ENCODE measurements around the gene ATP8B4.

Gene ATP8B4

DNA sequence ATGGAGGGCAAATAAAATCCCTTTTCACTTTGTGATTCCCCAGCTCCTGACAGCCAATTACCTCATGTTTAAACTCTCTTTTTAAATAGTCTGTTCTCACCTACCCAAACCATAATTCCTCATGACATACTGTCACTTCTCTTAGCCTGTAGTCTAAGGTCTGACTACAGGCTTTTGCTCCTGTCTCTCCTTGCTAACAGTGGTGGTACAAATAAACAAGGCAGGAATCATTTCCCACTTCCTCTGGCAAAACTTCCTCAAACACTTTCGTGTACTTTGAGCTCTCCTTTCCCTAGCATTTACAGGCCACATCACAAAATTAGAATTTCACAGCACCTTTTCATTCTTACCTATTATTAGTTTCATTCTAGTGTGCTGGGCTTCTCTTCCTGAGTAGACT, 51.8 kb downstream of the ATP8B4 start:
- H3K36me3 ChIP-seq (ENCODE audit: insufficient read depth, low read length) = no peaks in the 10 kb centered on the region
- no peak overlapping the region for H3K4me2 ChIP-seq (ENCODE audit: low read depth, low read length, poor library complexity, severe bottlenecking)
- H3K9ac ChIP-seq (ENCODE audit: low read depth, low read length, poor library complexity, severe bottlenecking) = no peak overlapping the region
- H3K79me2 ChIP-seq (ENCODE audit: insufficient read depth, low read length) = no peaks in the 10 kb centered on the region
- no peaks in the 10 kb centered on the region for H3K9me3 ChIP-seq (ENCODE audit: insufficient read depth, low read depth, low read length)
- 0 out of 2 replicates have a peak overlapping the region, but pooled peaks have one; percentile 3 for H2AFZ ChIP-seq (ENCODE audit: low read length)
- H4K20me1 ChIP-seq (ENCODE audit: insufficient read depth, low read length, poor library complexity, severe bottlenecking) = no peaks in the 10 kb centered on the region
- no peaks in the 10 kb centered on the region for H3K27me3 ChIP-seq (ENCODE audit: insufficient read depth, low read length, poor library complexity, severe bottlenecking)
- TF ChIP-seq, protein P1, sequence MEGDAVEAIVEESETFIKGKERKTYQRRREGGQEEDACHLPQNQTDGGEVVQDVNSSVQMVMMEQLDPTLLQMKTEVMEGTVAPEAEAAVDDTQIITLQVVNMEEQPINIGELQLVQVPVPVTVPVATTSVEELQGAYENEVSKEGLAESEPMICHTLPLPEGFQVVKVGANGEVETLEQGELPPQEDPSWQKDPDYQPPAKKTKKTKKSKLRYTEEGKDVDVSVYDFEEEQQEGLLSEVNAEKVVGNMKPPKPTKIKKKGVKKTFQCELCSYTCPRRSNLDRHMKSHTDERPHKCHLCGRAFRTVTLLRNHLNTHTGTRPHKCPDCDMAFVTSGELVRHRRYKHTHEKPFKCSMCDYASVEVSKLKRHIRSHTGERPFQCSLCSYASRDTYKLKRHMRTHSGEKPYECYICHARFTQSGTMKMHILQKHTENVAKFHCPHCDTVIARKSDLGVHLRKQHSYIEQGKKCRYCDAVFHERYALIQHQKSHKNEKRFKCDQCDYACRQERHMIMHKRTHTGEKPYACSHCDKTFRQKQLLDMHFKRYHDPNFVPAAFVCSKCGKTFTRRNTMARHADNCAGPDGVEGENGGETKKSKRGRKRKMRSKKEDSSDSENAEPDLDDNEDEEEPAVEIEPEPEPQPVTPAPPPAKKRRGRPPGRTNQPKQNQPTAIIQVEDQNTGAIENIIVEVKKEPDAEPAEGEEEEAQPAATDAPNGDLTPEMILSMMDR (conservative IDR thresholded peaks at IDR 0.05; ENCODE audit: low read length) = no peak
- H3K9me2 ChIP-seq (replicated peaks; ENCODE audit: low read depth, low read length) = no peaks in the 10 kb centered on the region
- no peak overlapping the region for H3K4me3 ChIP-seq (ENCODE audit: low read length, poor library complexity, severe bottlenecking)
- no peaks in the 10 kb centered on the region for H3F3A ChIP-seq (ENCODE audit: low read depth)
- H3K4me1 ChIP-seq (ENCODE audit: insufficient read depth, low read length, poor library complexity, severe bottlenecking) = no peaks in the 10 kb centered on the region

DNA sequence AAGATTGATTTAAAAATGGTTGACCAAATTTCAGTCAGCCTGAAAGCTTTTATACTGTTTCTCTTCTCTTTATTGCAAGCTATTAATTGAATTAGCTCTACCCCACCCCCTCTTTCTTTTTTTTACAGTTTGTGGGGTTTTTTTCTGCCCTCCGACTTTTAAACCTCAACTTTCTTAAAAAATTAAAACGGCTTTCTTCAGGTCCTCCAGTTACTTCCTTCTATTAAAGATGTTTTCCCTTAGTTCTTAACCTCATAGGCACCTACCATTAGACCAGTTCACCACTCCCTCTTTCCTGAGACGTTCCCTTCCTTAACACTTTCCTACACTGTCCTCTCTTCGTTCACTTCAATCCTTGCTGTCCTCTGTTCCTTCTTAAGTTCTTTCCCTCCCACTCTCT, 52.4 kb downstream of the ATP8B4 start:
- Histone ChIP-seq H3K4me3 (ENCODE audit: low read length, poor library complexity, severe bottlenecking) (no peak overlapping the region), H2AFZ (ENCODE audit: low read length) (no peak overlapping the region), H3K27me3 (ENCODE audit: insufficient read depth, low read length, poor library complexity, severe bottlenecking) (no peaks in the 10 kb centered on the region), H3K36me3 (ENCODE audit: insufficient read depth, low read length) (no peaks in the 10 kb centered on the region), H3K79me2 (ENCODE audit: insufficient read depth, low read length) (no peaks in the 10 kb centered on the region), H4K20me1 (ENCODE audit: insufficient read depth, low read length, poor library complexity, severe bottlenecking) (no peaks in the 10 kb centered on the region), H3F3A (ENCODE audit: low read depth) (no peaks in the 10 kb centered on the region), H3K9ac (ENCODE audit: low read depth, low read length, poor library complexity, severe bottlenecking) (no peak overlapping the region), H3K9me2 (replicated peaks; ENCODE audit: low read depth, low read length) (no peaks in the 10 kb centered on the region), H3K4me2 (ENCODE audit: low read depth, low read length, poor library complexity, severe bottlenecking) (no peak overlapping the region), H3K4me1 (ENCODE audit: insufficient read depth, low read length, poor library complexity, severe bottlenecking) (no peaks in the 10 kb centered on the region), H3K9me3 (ENCODE audit: insufficient read depth, low read depth, low read length) (no peaks in the 10 kb centered on the region)
- TF ChIP-seq EZH2phosphoT487 (IDR thresholded peaks at IDR 0.05; ENCODE audit: borderline replicate concordance) = no peak
- TF ChIP-seq, protein P1 (conservative IDR thresholded peaks at IDR 0.05; ENCODE audit: low read length) = no peak

DNA sequence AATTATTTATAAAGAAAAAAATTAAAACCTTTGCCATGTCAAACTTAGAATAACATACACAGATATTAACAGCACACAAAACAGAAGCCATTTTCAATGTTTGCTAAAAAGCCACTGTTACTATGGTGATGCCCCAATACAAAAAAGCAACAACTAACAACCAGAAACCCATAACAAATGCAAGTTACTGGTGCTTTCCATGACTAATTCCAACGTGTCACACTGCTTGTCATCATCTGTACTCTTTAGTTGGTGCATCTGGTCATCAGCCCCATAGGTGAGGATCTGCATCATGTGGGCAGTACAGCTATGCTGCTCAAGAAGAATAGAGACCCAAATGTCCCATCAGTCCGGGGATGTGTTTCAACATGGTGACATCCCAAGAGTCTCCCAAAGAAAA, 52.8 kb downstream of the ATP8B4 start:
- Histone ChIP-seq H3K36me3 (ENCODE audit: insufficient read depth, low read length) (no peaks in the 10 kb centered on the region), H3K4me1 (ENCODE audit: insufficient read depth, low read length, poor library complexity, severe bottlenecking) (no peaks in the 10 kb centered on the region), H3K9me3 (ENCODE audit: insufficient read depth, low read depth, low read length) (no peaks in the 10 kb centered on the region), H3F3A (ENCODE audit: low read depth) (no peaks in the 10 kb centered on the region), H4K20me1 (ENCODE audit: insufficient read depth, low read length, poor library complexity, severe bottlenecking) (no peaks in the 10 kb centered on the region), H2AFZ (ENCODE audit: low read length) (no peak overlapping the region), H3K4me2 (ENCODE audit: low read depth, low read length, poor library complexity, severe bottlenecking) (no peak overlapping the region), H3K9ac (ENCODE audit: low read depth, low read length, poor library complexity, severe bottlenecking) (no peak overlapping the region), H3K9me2 (replicated peaks; ENCODE audit: low read depth, low read length) (no peaks in the 10 kb centered on the region), H3K79me2 (ENCODE audit: insufficient read depth, low read length) (no peaks in the 10 kb centered on the region), H3K27me3 (ENCODE audit: insufficient read depth, low read length, poor library complexity, severe bottlenecking) (no peaks in the 10 kb centered on the region), H3K4me3 (ENCODE audit: low read length, poor library complexity, severe bottlenecking) (no peak overlapping the region)
- TF ChIP-seq, protein P1 (conservative IDR thresholded peaks at IDR 0.05; ENCODE audit: low read length) = no peak

Measured in Loucy (cell line).